Left hindlimb (tissue), 1 donor: Measurements from ENCODE around the gene SLC4A3.

Source experiments
- DNase-seq: peaks from one replicate; pipeline ENCODE4 v3.0.0-alpha.2; 2018

The SLC4A3 gene

DNA sequence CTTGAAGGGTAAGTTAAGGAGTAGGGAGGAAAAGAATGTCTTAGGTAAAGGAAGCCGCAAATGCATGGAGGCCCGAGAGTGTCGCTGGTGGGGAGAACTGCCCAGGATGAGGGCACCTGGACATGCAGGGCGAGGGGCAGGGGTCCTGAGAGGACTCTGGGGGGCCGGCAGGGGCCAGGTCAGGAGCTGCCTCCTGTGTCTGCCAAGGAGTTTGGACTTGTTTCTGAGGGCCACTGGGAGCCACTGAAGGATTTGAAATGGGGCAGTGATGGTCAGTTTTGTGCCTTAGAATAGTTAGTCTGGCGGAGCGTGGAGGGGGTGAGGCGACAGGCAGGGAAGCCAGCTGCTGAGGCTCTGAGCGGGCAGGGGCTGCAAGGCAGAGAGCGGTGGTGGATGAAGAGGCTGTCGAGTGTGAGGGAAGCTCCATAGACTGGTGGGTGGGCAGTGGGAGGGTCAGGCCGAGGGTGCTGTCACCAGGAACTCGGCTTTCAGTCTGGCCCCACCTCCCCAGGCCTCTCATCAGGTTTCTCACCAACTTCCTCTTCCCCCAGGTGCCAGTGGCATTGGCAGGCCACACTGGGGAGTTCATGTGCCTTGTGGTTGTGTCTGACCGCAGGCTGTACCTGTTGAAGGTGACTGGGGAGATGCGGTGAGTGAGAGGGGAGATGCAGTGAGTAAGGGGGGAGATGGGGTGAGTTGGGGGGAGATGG, 14.7 kb upstream of the SLC4A3 start:
- DNase-seq = no peak

DNA sequence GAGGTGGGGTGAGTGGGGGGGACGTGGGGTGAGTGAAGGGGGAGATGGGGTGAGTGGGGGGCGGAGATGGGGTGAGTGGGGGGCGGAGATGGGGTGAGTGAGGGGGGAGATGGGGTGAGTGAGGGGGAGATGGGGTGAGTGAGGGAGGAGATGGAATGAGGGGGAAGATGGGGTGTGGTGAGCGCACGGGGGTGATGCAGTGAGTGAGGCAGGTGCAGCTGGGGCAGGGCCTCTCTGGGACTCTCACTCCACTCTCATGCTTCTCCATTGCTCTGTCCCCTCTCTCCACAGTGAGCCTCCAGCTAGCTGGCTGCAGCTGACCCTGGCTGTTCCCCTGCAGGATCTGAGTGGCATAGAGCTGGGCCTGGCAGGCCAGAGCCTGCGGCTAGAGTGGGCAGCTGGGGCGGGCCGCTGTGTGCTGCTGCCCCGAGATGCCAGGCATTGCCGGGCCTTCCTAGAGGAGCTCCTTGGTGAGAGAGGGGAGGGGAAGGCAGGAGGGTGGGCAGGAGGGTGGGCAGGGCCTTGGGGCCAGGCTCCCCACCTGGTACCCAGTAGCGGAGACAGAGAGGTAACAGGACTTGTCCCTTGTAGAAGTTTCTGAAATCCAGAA, 13.9 kb upstream of the SLC4A3 start:
- DNase-seq = no peak

DNA sequence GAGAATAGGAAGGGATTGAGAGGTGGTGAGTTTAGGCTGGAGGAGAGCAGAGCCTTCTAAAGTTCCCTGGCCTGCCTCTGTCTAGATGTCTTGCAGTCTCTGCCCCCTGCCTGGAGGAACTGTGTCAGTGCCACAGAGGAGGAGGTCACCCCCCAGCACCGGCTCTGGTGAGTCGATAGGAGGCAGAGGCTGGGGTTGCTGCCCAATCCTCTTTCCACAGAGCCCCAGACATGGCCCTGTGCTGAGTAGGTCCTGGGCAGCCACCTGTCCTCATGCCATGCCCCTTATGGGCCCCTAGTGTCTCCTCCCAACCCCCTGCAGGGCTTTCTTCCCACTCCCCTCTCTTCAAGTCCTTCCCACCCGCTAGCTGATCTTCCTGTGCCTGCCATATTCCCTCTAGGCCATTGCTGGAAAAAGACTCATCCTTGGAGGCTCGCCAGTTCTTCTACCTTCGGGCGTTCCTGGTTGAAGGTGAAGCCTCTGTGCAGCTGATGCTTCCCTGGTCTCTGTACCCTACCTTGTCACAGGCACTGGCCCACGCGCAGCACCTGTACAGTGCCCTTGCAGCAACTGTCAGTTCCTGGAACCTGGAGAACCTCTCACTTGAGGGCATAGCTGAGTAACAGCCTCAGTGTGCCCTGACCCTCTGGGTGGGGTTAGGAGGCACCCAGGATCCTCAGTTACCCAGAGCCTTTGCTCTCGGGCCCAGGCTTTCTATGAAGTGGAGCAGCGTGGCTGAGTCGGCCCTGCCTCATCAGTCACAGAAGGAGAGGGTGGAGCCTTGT, 13.2 kb upstream of the SLC4A3 start:
- DNase-seq = no peak

DNA sequence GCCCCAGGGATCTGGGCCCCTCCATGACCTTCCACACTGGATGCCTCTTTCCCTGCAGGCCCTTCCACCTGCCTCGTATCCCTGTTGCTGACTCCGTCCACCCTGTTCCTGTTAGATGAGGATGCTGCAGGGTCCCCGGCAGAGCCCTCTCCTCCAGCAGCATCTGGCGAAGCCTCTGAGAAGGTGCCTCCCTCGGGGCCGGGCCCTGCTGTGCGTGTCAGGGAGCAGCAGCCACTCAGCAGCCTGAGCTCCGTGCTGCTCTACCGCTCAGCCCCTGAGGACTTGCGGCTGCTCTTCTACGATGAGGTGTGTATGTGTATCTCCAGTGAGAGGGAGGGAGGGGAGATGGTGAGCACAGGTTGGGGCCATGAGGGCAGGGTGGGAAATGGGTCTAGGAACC, 12.4 kb upstream of the SLC4A3 start:
- DNase-seq = no peak

DNA sequence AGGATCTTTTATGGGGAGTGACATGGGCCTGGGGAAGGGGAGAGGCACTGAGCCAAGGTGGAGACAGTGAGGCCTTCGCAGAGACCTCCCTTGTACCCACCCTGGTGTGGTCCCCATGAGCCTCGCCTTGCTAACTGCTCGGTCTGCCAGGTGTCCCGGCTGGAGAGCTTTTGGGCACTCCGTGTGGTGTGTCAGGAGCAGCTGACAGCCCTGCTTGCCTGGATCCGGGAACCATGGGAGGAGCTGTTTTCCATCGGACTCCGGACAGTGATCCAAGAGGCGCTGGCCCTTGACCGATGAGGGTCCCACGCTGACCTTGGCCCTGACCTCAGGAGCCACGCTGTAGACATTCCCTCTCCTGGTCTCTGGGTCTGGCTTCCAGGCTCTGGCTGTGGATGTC, 11.5 kb upstream of the SLC4A3 start:
- DNase-seq = no peak

DNA sequence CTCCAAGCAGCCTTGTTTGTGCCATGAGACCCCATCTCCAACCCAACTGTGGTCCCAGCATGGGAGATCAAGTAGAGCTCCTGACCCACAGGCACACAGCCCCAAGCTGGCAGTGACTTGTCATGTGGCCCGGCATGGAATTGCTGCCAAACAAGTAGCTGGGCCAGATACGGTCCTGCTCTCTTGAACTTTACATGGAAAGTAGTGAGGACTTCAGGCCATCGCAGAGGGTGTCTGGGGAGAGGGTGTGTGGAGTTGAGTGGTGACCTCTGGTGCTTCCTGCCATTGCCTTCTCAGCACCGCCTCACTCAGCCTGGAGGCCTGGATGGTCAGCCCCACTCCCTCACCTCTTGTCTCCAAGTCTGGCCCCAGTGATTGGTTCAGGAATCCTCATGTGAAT, 10.9 kb upstream of the SLC4A3 start:
- DNase-seq = no peak

DNA sequence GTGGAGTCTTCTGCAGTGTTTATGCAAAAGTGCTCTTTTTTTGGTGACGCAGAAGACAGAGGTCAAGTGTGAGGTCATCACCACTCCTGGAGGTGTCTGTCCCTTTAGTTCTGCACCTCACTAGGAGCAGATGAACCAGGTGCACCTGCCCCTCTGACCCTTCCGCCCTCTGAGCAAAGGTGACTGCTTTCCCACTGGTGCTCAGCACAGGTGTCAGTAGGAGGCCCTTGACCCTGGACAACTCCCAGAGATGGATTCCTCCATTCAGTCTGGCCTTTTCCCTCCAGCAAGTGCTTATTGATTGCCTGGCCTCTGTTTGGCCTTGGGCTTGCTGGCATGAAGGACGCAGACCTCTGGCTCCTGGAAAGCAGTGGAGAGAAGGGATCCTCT, 8.7 kb upstream of the SLC4A3 start:
- DNase-seq = no peak

DNA sequence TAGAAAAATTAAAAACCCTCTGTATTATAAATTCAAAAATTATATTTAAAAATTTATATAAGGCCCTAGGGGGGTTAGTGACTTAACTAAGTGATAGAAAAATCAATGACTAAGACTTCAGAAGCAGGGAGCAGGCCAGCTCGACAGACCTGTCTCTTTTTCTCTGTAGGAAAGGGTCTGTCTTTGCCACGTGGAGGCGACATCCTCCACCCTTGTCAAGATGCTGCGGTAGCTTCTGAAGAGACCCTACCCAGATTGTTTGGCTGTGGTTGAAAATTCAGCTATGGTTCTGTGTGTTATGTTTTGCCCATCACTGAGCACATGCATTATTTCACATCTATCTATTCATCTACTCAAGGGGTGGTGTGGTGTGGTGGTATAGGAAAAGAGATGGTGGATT, 8.2 kb upstream of the SLC4A3 start:
- no peak for DNase-seq

DNA sequence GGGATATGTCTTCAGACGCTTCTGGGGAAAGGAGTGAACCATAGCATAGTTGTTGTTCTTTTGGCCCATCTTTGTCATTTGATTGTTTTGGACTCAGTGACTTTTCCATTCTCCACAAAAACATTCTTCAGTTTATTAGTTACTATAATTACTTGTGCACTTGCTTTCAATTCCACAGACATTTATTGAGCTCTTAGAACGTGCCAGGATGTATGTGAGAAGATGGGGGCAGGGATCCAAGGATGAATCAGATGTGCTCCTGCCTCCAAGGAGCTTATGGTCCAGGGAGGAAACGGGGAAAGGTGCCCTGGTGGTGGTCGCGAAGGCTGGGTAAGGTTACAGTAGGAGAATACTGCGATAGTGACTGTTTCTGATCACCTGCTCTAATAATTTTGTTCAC, 6.9 kb upstream of the SLC4A3 start:
- no peak for DNase-seq

DNA sequence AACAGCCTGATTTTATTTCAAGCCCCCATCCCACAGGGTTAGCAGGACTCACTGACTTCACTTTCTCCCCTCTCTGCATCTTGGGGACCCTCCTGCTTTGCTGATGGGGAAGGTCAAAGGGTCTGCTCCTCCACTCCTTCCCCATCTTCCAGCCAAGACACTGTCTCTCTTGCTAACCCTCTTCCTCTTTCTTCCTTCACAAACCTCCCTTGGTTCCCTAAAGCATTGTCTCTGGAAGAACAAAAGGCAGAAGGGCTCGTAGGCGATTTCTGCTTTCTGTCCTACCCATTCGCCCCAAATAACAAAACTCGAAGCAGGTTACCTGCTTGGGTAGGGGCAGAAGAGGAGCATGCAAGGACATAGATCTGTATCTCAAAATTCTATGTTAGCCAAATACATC, 5.5 kb upstream of the SLC4A3 start:
- DNase-seq = no peak

DNA sequence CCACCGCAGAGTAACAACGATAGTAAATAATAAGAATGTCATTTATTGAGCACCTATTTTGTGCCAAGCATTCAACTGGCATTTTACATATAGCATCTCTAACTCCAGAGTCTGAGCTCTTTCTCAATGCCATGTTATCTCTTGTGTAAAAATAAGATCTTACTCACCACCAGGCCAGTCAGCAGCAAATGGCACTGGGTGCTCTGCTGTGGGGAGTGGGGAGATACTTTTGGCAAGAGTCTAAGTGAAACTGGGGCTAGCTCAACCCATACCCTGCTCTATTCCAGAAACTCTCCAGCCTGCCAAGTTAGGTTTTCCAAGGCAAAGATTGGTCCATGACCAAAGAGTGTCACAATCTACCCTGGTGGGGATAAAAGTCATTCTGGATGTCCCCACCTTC, 5.0 kb upstream of the SLC4A3 start:
- no peak for DNase-seq

DNA sequence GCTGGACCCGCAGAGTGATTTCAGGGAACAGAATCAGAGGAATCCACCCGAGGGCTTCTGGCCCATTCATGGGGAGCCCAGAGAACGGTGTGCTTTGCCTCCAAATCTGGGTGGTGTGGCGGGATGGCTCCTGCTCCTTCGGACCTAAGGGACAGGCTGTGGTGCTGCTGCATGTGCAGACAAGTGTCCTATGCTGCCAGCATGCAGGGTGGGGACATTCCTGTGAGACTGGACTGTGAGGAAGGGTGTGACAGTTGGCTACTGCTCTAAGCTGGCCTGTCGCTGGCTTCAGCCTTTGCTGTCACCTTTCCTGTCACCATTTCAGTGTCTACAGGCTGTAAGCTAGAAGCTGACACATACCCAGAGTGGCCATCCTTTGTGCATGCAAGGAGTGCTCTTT, 2.9 kb upstream of the SLC4A3 start:
- DNase-seq = no peak

DNA sequence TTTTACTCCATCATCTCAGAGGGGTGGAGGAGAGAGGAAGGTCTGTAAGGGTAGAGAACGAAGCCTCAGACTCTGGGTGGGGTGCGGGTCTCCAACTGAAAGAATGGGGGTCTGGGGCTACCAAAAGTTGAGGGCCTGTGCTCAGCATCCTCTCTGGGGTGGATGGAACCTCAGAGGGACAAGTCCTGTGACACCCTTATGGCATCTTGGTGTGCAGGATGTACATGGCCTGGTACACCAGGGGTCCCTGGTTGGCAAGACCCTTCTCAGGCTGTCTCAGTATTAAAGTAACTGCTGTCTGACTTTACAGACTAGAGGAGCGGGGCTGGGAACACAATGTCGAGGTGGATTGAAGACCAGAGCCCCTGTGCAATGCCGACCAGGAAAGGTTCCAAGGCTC, 2.3 kb upstream of the SLC4A3 start:
- DNase-seq = no peak

DNA sequence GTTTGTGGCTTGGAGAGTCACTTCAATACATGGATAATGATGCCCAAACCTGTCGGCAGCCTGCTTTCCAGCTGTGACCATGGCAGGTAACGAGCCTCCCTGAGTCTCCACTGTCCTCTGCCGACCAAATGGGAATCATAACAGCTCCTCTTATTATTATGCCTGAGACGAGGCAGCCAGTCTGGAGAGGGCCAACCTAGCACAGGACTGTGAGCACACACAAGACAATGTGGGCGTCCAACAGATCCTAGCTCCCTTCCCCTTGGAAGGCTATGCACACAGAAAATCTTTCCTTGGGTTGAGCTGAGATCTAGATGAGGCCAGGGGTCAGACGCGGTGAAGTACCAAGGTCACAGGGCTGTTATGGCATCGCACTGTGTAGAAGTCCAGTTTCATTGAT, 890 bp upstream of the SLC4A3 start:
- DNase-seq = no peak

DNA sequence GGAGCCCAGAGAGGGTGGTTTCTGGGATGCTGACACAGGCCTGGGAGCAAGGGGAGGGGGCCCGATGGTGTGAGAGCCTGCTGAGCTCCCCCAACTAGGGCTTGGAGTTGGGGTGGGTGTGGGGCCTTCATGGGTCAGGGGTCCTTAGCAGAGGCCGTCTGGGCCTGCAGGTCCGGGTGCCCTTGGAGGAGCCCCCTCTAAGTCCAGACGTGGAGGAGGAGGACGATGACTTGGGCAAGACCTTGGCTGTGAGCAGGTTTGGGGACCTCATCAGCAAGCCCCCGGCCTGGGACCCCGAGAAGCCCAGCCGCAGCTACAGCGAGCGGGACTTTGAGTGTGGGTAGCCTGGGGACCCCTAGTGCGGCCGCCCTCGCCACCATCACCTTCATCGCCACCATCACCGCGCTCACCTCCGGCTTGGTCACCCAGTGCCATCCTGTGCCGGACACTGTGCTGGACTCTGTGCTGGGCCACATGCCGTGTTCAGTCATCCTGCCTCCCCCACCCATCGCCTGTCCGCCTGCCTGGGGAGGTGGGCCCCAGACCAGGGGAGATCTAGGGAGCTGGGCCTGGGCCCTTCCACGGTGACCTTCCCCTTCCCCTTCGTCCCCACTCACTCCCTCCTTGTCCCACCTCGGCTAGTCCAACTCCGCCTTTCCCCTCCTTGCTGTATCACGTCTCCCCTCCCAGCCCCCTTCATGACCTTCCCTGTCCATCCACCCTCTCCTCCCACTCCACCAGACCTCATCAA, 980 bp downstream of the SLC4A3 start:
- no peak for DNase-seq

DNA sequence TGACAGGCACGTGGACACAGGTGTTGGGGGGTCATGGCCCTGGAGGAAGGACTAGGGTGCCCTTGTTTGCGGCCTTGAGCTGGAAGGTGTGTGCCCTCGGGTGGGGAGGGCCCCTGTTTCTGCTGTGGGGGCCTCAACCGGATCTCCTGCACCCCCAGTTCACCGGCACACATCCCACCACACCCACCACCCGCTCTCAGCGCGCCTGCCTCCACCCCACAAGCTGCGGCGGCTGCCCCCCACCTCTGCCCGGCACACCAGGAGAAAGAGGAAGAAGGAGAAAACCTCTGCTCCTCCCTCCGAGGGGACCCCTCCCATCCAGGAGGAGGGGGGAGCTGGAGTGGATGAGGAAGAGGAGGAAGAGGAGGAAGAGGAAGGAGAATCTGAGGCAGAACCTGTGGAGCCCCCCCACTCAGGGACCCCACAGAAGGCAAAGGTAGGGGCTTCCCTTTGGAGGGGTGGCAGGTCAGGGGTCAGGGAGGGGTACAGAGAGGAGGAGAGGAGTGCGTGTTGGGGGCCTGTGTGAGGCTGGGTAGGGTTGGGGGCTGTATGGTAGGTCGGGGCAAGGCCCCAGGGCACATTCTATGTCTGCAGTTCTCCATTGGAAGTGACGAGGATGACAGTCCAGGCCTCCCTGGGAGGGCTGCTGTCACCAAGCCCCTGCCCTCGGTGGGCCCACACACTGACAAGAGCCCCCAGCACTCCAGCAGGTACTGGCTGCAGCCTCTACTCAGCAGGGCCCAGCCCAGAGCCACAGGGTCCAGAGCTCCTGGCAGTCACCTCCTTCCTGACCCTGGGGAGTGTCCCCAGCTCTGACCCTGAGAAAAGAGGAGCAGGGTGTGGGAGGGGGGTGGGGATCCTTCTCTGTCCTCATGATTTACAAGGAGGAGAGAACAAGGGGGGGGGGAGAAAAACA, 1.8 kb downstream of the SLC4A3 start:
- no peak for DNase-seq

DNA sequence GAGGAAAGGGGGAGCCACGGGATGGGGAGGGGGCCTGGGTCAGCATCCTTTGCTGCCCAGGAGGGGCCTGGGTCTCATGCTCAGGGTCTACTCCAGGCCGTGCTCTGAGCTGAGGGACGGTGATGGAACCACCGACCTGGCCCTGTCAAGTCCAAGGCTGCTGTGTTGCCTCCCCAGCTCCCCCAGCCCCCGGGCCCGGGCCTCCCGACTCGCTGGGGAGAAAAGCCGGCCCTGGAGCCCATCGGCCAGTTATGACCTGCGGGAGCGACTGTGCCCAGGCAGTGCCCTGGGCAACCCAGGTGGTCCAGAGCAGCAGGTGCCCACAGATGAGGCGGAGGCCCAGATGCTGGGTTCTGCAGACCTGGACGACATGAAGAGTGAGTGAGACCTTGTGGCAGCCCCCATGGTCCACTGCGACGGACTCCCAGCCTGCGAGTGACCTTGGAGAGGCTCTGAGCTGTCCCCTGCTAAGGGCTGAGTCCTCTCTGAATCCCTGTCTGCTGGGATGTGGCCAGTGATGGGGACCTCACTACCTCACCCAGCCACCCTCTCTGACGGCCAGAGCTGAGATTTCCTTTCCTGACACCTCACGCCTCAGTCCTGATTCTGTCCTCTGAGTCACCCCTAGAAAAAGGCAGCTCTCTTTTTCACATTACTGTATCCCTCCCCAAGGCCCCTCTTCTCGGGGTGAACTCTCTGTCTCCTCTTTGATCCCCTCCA, 2.7 kb downstream of the SLC4A3 start:
- no peak for DNase-seq

DNA sequence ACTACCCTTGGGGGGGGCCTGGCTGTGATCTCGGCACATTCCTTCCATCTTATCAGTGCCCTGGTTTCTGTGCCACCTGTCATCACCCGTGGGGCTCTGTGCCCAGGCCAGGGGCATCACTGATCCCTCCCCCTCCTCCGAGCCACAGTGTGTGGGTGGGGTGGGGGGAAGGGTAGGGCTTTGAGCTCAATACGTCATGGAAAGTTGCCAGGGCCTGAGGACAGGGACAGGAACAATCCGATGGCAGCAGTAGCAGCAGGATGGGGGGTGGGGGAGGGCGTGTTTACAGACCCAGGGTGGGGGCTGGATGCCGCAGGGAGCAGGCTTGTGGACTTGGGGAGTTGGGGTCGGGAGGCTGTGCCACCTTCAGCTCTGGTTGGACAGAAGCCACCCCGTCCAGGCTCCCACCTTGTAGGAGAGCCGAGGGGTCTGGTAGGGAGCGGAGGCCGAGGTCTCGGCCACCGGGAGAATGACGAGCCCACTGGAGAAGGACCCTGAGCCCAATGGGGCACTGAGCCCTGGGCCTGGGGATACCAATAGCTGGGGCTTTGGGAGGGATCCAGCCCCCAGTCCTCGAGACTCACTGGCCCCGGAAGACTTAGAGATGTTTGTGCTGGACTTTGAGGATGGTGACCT, 3.5 kb downstream of the SLC4A3 start:
- DNase-seq = no peak

DNA sequence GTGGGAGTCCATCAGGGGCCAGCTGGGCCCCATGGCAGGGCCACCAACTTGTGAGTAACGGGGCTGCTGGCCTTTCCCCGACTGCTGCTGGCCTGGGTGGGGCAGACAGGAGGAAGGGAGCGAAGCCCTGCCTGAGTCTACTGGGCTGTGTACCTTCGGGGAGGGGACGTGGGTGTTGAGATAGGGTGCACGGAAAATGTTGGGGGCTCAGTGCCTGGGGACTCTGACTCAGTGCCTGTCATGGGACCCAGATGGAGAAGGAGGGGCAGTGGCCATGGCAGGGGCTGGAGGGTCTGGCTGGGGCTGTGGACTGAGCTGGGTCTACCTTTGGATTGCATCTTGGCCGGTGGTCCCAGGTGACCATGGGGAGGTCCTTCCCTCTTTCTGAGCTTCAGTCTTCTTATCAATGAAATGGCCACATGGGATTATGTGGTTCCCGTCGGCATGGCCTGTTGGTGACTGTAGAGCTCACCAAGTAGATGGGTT, 4.0 kb downstream of the SLC4A3 start:
- no peak for DNase-seq

DNA sequence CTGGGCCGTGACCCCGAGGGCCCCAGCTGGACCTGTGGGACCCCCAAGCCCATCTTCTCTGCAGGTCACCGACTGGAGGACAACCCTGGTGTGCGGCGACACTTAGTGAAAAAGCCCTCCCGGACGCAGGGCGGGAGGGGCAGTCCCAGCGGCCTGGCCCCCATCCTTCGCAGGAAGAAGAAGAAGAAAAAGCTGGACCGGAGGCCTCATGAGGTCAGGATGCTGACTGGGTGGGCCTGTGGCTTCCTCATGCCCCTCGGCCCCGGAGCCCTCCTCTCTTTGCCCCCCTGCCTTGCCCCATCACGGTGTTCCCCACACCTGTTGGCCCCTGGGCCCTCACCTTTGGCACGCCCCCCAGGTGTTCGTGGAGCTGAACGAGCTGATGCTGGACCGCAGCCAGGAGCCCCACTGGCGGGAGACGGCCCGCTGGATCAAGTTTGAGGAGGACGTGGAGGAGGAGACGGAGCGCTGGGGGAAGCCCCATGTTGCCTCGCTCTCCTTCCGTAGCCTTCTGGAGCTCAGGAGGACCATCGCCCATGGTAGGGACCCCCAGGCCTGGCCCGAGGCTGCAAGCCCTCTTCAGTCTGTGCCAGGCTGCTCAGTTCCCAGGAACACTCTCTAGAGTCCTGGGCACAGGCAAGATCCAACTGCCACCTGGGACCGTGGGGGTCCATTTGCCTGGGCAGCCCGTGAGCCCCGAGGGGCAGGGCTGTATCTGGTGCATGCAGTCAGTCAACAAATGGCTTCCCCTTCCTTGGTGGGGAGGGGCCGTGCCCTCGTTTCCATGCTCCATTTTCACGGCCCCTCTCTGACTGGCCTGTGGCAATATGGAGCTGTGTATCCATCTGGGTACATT, 4.7 kb downstream of the SLC4A3 start:
- no peak for DNase-seq
